Measurements from ENCODE around the gene RASGRF1. TPM values are rescaled to one million over a fixed set of nuclear protein-coding genes. Genes with fewer than 3 reads are reported as not detected.

The RASGRF1 gene
- total and polyA plus RNA-seq, 2 experiments from 2014 or later = 0.05 to 0.24 TPM

DNA sequence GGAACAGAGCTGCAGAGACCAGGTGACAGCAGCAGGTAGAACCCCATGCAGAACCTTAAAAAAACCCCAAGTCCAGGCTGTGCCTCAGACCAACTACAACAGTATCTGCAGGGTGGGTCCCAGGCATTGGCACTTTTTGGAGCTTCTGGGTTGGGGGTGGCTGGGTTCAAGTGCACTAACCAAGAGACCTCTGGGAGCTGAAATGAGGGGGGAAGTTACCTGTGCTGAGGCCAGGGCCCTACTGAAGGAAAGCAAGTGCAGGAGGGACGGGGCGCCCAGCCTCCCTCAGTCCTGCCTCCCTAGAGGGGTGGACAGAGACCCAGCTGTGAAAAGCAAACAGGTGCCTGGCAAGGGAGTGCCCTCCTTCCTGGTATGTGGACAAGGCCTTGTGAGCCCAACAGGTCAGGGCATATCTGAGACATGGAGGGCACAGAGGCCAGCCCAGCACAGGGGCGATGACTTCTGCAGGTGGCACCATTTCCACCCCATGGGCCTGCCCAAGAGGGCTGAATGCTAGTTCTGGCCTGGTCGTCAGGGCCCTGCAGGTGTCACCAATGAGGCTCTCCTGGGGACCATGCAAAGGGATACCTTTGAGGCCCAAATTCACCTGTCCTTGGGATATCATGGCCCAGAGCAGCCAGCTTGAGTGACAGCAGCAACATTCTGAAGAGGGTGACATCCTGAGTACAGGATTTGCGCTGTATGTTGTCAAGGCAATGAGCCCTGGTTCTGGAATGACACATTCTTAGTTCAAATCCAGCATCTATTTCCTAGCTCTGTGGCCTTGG, 164.4 kb downstream of the RASGRF1 start:
- peaks cover 28% of the 10 kb centered on the region for H3K36me3 Mint-ChIP-seq (ENCODE audit: low read depth)

DNA sequence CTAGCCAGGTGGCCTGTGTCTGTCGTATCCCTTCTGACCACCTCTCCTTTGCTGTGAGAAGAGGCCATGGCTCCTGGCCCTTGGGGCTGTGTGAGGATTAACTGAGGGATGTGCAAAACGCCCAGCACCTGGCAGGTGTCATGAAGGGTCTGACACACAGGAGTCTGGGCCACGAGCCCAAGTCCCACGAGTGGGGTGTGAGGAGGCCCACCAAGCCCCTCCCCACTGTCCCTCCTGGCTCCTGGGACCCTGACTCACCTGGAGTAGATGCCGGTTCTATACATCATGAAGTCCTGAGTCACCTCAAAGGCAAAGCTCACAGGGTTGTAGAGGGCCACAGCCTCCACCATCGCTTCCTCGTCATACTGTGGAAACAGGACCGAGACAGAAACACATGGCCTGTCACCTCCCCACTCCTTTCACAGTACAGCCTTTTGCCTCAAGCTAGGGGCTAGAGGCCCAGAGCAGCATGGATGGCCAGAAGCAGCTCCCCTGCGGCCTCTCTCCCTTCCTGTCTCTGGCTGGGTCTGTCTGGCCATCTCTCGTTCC, 165.4 kb downstream of the RASGRF1 start:
- H3K27ac ChIP-seq (ENCODE audit: low read depth) = no peak overlapping the region
- H3K4me3 ChIP-seq = no peak overlapping the region
- no peak for ATAC-seq
- Mint-ChIP-seq H3K4me1 (peaks cover 4% of the 10 kb centered on the region; the same call in 2 of the 3 replicates), H3K9me3 (no peaks in the 10 kb centered on the region; the same call in 2 of the 3 replicates), H3K27me3 (ENCODE audit: insufficient read depth, low read depth, poor library complexity) (peaks cover 15% of the 10 kb centered on the region), H3K4me3 (no peak overlapping the region), H3K36me3 (ENCODE audit: low read depth) (peaks cover 30% of the 10 kb centered on the region), H3K27ac (no peak overlapping the region)
- no peaks in the 10 kb centered on the region for H3K4me1 ChIP-seq (ENCODE audit: insufficient read depth)
- peaks cover 11% of the 10 kb centered on the region; the same call in 1 of the 2 replicates for H3K36me3 ChIP-seq (ENCODE audit: insufficient read depth)
- no peaks in the 10 kb centered on the region; the same call in 1 of the 2 replicates for H4K20me1 ChIP-seq (replicated peaks; ENCODE audit: insufficient read depth)
- no peak overlapping the region for H3K4me2 ChIP-seq
- no peaks in the 10 kb centered on the region for H3K27me3 ChIP-seq (ENCODE audit: insufficient read depth)
- no peaks in the 10 kb centered on the region for H3K79me2 ChIP-seq (replicated peaks; ENCODE audit: insufficient read depth)
- no peaks in the 10 kb centered on the region for H3F3A ChIP-seq (replicated peaks; ENCODE audit: low read depth)
- no peaks in the 10 kb centered on the region for H3K9me2 ChIP-seq (ENCODE audit: insufficient read depth)
- DNase-seq (ENCODE audit: low spot score) = no peak
- no peak overlapping the region for H2AFZ ChIP-seq
- TF ChIP-seq, protein P1, sequence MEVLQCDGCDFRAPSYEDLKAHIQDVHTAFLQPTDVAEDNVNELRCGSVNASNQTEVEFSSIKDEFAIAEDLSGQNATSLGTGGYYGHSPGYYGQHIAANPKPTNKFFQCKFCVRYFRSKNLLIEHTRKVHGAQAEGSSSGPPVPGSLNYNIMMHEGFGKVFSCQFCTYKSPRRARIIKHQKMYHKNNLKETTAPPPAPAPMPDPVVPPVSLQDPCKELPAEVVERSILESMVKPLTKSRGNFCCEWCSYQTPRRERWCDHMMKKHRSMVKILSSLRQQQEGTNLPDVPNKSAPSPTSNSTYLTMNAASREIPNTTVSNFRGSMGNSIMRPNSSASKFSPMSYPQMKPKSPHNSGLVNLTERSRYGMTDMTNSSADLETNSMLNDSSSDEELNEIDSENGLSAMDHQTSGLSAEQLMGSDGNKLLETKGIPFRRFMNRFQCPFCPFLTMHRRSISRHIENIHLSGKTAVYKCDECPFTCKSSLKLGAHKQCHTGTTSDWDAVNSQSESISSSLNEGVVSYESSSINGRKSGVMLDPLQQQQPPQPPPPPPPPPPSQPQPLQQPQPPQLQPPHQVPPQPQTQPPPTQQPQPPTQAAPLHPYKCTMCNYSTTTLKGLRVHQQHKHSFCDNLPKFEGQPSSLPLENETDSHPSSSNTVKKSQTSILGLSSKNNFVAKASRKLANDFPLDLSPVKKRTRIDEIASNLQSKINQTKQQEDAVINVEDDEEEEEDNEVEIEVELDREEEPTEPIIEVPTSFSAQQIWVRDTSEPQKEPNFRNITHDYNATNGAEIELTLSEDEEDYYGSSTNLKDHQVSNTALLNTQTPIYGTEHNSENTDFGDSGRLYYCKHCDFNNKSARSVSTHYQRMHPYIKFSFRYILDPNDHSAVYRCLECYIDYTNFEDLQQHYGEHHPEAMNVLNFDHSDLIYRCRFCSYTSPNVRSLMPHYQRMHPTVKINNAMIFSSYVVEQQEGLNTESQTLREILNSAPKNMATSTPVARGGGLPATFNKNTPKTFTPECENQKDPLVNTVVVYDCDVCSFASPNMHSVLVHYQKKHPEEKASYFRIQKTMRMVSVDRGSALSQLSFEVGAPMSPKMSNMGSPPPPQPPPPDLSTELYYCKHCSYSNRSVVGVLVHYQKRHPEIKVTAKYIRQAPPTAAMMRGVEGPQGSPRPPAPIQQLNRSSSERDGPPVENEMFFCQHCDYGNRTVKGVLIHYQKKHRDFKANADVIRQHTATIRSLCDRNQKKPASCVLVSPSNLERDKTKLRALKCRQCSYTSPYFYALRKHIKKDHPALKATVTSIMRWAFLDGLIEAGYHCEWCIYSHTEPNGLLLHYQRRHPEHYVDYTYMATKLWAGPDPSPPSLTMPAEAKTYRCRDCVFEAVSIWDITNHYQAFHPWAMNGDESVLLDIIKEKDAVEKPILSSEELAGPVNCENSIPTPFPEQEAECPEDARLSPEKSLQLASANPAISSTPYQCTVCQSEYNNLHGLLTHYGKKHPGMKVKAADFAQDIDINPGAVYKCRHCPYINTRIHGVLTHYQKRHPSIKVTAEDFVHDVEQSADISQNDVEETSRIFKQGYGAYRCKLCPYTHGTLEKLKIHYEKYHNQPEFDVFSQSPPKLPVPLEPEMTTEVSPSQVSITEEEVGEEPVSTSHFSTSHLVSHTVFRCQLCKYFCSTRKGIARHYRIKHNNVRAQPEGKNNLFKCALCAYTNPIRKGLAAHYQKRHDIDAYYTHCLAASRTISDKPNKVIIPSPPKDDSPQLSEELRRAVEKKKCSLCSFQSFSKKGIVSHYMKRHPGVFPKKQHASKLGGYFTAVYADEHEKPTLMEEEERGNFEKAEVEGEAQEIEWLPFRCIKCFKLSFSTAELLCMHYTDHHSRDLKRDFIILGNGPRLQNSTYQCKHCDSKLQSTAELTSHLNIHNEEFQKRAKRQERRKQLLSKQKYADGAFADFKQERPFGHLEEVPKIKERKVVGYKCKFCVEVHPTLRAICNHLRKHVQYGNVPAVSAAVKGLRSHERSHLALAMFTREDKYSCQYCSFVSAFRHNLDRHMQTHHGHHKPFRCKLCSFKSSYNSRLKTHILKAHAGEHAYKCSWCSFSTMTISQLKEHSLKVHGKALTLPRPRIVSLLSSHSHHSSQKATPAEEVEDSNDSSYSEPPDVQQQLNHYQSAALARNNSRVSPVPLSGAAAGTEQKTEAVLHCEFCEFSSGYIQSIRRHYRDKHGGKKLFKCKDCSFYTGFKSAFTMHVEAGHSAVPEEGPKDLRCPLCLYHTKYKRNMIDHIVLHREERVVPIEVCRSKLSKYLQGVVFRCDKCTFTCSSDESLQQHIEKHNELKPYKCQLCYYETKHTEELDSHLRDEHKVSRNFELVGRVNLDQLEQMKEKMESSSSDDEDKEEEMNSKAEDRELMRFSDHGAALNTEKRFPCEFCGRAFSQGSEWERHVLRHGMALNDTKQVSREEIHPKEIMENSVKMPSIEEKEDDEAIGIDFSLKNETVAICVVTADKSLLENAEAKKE (CRISPR knock-in tag; IDR thresholded peaks at IDR 0.05) = no peak
- no peak for TF ChIP-seq ZNF114 (CRISPR knock-in tag; IDR thresholded peaks at IDR 0.05)
- TF ChIP-seq EZH2phosphoT487 (IDR thresholded peaks at IDR 0.05; ENCODE audit: unreplicated experiment) = no peak

More for the DNA sequence above, 164.4 kb downstream of the RASGRF1 start:
- peaks cover 19% of the 10 kb centered on the region for H3K27me3 Mint-ChIP-seq (ENCODE audit: insufficient read depth, low read depth, poor library complexity)
- no peaks in the 10 kb centered on the region; the same call in 2 of the 3 replicates for H3K9me3 Mint-ChIP-seq
- no peaks in the 10 kb centered on the region for H4K20me1 ChIP-seq (replicated peaks; ENCODE audit: insufficient read depth)
- no peak overlapping the region for H3K4me3 Mint-ChIP-seq
- H3K27ac ChIP-seq (ENCODE audit: low read depth) = no peak overlapping the region
- no peak overlapping the region for H2AFZ ChIP-seq
- H3K4me1 Mint-ChIP-seq = peaks cover 4% of the 10 kb centered on the region; the same call in 2 of the 3 replicates
- H3K27ac Mint-ChIP-seq = no peak overlapping the region
- H3K4me1 ChIP-seq (ENCODE audit: insufficient read depth) = no peaks in the 10 kb centered on the region
- TF ChIP-seq NANOG (IDR thresholded peaks at IDR 0.05; ENCODE audit: borderline replicate concordance) (no peak), CTCF (conservative IDR thresholded peaks at IDR 0.05; ENCODE audit: low read depth in 2 of 2) (peak in 1 of 2 experiments; percentile 53; a peak in 2 of 4 replicates), ZNF114 (CRISPR knock-in tag; IDR thresholded peaks at IDR 0.05) (no peak), POLR2AphosphoS5 (IDR thresholded peaks at IDR 0.05; ENCODE audit: low read depth) (no peak), EZH2phosphoT487 (IDR thresholded peaks at IDR 0.05; ENCODE audit: unreplicated experiment) (no peak)
- TF ChIP-seq, protein P2, sequence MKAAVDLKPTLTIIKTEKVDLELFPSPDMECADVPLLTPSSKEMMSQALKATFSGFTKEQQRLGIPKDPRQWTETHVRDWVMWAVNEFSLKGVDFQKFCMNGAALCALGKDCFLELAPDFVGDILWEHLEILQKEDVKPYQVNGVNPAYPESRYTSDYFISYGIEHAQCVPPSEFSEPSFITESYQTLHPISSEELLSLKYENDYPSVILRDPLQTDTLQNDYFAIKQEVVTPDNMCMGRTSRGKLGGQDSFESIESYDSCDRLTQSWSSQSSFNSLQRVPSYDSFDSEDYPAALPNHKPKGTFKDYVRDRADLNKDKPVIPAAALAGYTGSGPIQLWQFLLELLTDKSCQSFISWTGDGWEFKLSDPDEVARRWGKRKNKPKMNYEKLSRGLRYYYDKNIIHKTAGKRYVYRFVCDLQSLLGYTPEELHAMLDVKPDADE (IDR thresholded peaks at IDR 0.05) = no peak
- H3K27me3 ChIP-seq (ENCODE audit: insufficient read depth) = no peaks in the 10 kb centered on the region
- no peak overlapping the region for H3K4me2 ChIP-seq
- H3K79me2 ChIP-seq (replicated peaks; ENCODE audit: insufficient read depth) = no peaks in the 10 kb centered on the region
- H3K4me3 ChIP-seq = no peak overlapping the region
- H3K36me3 ChIP-seq (ENCODE audit: insufficient read depth) = peaks cover 7% of the 10 kb centered on the region; the same call in 1 of the 2 replicates
- H3F3A ChIP-seq (replicated peaks; ENCODE audit: low read depth) = no peaks in the 10 kb centered on the region
- DNase-seq (ENCODE audit: low spot score) (peak; percentile 24), ATAC-seq (peak; percentile 39; the same call in 2 of the 3 replicates)
- no peaks in the 10 kb centered on the region for H3K9me2 ChIP-seq (ENCODE audit: insufficient read depth)

Measured in GM23338 (cell line).